GM18526 (cell line): ENCODE measurements around the gene HCFC1.

ENCODE experiments used
- POLR2A ChIP-seq: IDR thresholded peaks from 3 replicates; pipeline ENCODE4 v1.6.1; 2011; ENCODE audit not compliant: insufficient read length; ENCODE audit errors: extremely low read depth

HCFC1 gene

GRCh38 chrX:153913701-153914100 is 57.9 kb downstream of the HCFC1 start:
- TF ChIP-seq POLR2A = no peak

GRCh38 chrX:153913211-153913610 is 58.4 kb downstream of the HCFC1 start:
- TF ChIP-seq POLR2A = no peak

- no peak for TF ChIP-seq POLR2A
These were observed 59.8 kb downstream of the HCFC1 start for GRCh38 chrX:153911798-153912197.

GRCh38 chrX:153910446-153910845 is 61.2 kb downstream of the HCFC1 start:
- TF ChIP-seq POLR2A = no peak

GRCh38 chrX:153909980-153910360 is 61.6 kb downstream of the HCFC1 start:
- TF ChIP-seq POLR2A = no peak

- no peak for TF ChIP-seq POLR2A
These were observed 62.3 kb downstream of the HCFC1 start for GRCh38 chrX:153909024-153909979.

- TF ChIP-seq POLR2A = no peak
These were observed 63.3 kb downstream of the HCFC1 start for GRCh38 chrX:153908219-153908860.

GRCh38 chrX:153907456-153907855 is 64.2 kb downstream of the HCFC1 start:
- TF ChIP-seq POLR2A = no peak

GRCh38 chrX:153906126-153906917 is 65.3 kb downstream of the HCFC1 start:
- no peak for TF ChIP-seq POLR2A

GRCh38 chrX:153905481-153906095 is 66.0 kb downstream of the HCFC1 start:
- no peak for TF ChIP-seq POLR2A

- no peak for TF ChIP-seq POLR2A
These were observed 67.3 kb downstream of the HCFC1 start, which contains the start of gene AVPR2 for GRCh38 chrX:153903991-153904957. Gene AVPR2, plus strand, starts transcription at chrX:153904673. Its CDS starts 473 bp downstream, at chrX:153905146.

GRCh38 chrX:153903238-153903980 is 68.2 kb downstream of the HCFC1 start:
- TF ChIP-seq POLR2A = no peak

GRCh38 chrX:153902385-153902784 is 69.2 kb downstream of the HCFC1 start:
- TF ChIP-seq POLR2A = no peak
